ENCODE data around the gene JAKMIP1. TPM values are rescaled to one million over a fixed set of nuclear protein-coding genes. Genes with fewer than 3 reads are reported as not detected.

Gene JAKMIP1
- total RNA-seq, 4 donors from 2014 or later: 0.26 to 0.48 TPM; not detected in 2

DNA sequence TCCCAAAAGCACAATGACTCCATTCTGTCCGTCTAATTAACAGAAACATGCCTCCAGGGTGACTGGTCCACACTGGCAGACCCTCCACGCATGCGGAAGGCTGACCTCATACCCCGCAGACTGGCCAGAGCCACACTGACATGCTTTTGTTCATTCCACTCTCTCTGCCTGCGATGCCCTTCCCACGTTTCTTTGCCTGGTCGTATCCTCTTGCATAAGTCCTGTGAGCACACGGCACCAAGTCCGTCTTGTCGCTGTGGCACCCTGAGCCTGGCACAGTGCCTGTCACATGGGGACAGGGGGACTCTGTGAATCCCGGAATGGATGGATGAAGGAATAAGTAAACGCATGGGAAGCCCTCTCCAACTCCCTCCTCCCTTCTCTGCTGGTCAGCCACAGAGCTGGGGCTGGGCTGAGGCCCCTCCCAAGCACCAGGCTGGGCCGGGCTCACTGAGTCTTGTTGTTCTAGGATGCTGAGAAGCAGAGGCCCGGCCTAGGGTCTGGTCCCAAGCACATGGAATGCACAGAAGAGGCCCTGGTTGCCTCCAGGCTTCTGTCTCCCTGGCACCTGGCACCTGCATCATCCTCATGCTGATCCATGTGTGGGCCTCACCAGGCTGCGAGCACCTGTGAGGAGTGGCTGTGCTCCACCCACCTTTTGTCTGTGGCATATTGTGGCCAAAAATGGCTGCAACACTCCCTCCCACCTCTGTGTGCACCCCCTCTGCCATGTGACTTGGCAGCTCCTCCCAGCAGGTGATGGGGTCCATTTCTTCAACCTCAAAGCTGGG lies 143.2 kb downstream of the JAKMIP1 start:
- intact Hi-C loops (cut with DNase I; ENCODE audit: low total_unique reads): no loop called here
- Histone ChIP-seq H3K4me1 (no peaks in the 10 kb centered on the region), H3K27me3 (no peaks in the 10 kb centered on the region), H3K9me3 (peaks cover 0 to 18% of the 10 kb centered on the region in 2 donors), H3K36me3 (no peaks in the 10 kb centered on the region), H3K4me3 (no peak overlapping the region), H3K27ac (no peak overlapping the region)
- DNase-seq: no peak
- TF ChIP-seq, protein P1, sequence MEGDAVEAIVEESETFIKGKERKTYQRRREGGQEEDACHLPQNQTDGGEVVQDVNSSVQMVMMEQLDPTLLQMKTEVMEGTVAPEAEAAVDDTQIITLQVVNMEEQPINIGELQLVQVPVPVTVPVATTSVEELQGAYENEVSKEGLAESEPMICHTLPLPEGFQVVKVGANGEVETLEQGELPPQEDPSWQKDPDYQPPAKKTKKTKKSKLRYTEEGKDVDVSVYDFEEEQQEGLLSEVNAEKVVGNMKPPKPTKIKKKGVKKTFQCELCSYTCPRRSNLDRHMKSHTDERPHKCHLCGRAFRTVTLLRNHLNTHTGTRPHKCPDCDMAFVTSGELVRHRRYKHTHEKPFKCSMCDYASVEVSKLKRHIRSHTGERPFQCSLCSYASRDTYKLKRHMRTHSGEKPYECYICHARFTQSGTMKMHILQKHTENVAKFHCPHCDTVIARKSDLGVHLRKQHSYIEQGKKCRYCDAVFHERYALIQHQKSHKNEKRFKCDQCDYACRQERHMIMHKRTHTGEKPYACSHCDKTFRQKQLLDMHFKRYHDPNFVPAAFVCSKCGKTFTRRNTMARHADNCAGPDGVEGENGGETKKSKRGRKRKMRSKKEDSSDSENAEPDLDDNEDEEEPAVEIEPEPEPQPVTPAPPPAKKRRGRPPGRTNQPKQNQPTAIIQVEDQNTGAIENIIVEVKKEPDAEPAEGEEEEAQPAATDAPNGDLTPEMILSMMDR (IDR thresholded peaks at IDR 0.05): no peak
- no peak for TF ChIP-seq POLR2A (IDR thresholded peaks at IDR 0.05)

DNA sequence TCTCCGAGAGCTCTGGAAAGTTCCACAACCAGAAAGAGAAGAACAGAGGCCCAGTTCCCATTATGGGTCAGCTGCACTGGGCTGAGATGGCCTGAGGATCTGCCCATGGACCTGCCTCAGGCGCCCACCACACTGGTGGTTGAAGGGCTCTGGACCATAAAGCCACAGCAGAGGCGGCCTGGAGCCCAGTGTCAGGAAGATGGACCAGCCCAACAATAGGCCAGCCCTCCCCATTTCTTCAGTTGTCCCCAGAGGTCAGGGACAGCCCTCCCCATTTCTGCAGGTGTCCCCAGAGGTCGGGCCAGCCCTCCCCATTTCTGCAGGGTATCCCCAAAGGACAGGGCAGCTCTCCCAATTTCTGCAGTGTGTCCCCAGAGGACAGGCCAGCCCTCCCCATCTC lies 144.9 kb downstream of the JAKMIP1 start:
- Histone ChIP-seq H3K4me1 (no peaks in the 10 kb centered on the region), H3K36me3 (no peaks in the 10 kb centered on the region), H3K9me3 (peaks cover 0 to 18% of the 10 kb centered on the region in 2 donors), H3K4me3 (no peak overlapping the region), H3K27ac (no peak overlapping the region), H3K27me3 (no peaks in the 10 kb centered on the region)
- DNase-seq: no peak
- TF ChIP-seq, protein P1 (IDR thresholded peaks at IDR 0.05): no peak
- no peak for TF ChIP-seq POLR2A (IDR thresholded peaks at IDR 0.05)
- intact Hi-C loops (cut with DNase I; ENCODE audit: low total_unique reads): no loop called here

DNA sequence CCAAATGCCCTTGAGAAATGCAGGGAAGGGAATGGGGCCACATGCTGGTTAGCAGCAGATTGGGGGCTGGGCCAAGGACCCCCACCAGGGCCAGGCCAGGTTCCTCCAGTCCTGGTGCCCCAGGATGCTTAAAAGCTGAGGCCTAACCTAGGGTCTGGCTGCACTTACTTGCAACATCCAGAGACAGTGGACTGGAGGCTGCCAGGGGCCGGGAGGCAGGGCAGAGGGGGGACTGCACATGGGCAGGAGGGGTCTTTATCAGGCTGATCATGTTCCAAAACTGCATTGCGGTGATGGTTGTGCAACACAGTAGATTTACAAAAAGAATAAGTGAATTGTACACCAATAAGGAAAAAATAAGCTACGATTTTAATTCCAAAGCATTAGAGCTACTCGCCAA lies 145.3 kb downstream of the JAKMIP1 start:
- no peak overlapping the region for H3K4me3 ChIP-seq
- no peak overlapping the region for H3K27ac ChIP-seq
- TF ChIP-seq POLR2A (IDR thresholded peaks at IDR 0.05): no peak
- TF ChIP-seq, protein P1 (IDR thresholded peaks at IDR 0.05): no peak
- H3K9me3 ChIP-seq: peaks cover 0 to 18% of the 10 kb centered on the region in 2 donors
- H3K4me1 ChIP-seq: no peaks in the 10 kb centered on the region
- H3K36me3 ChIP-seq: no peaks in the 10 kb centered on the region
- DNase-seq: no peak
- intact Hi-C loops (cut with DNase I; ENCODE audit: low total_unique reads): no loop called here
- H3K27me3 ChIP-seq: no peaks in the 10 kb centered on the region

DNA sequence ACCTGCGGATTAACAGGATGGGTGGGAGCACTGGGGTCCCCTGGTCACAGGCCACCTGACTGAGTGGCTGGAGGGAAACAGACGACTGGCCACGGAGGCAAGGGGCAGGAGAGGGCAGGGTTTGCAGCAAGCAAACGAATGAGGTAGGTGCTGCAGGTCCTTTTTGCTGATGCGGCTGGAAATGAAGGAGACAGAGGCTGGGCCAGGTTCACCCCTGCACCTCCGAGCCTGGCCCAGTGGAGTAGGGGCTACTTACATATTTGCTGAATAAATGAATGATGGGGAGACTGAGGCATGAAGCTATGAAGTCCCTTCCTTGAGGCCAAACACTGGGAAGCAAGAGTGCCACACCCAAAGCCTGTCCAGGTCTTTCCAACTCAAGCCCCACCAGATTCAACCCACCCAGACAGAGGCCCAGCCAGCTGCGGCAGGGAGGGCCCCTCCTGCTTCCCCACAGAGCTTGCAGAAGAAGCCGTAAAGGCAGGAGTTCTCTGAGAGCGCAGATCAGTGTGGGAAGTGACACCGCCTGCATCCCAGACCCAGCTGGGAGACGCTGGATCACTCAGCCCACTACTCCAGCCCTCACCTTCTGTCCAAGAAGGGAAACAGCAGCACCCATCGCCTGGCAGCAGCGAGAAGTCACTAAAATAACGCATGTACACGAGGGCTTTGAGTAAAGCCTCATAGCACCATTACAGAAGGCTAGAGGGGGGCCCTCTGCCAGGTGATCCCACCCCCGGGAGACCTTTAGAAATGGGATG lies 146.0 kb downstream of the JAKMIP1 start:
- no peak for DNase-seq
- Histone ChIP-seq H3K27me3 (no peaks in the 10 kb centered on the region), H3K4me1 (no peaks in the 10 kb centered on the region), H3K9me3 (peaks cover 0 to 14% of the 10 kb centered on the region in 2 donors), H3K36me3 (no peaks in the 10 kb centered on the region), H3K4me3 (no peak overlapping the region), H3K27ac (no peak overlapping the region)
- TF ChIP-seq, protein P1 (IDR thresholded peaks at IDR 0.05): no peak
- TF ChIP-seq POLR2A (IDR thresholded peaks at IDR 0.05): no peak
- intact Hi-C loops (cut with DNase I; ENCODE audit: low total_unique reads): no loop called here

DNA sequence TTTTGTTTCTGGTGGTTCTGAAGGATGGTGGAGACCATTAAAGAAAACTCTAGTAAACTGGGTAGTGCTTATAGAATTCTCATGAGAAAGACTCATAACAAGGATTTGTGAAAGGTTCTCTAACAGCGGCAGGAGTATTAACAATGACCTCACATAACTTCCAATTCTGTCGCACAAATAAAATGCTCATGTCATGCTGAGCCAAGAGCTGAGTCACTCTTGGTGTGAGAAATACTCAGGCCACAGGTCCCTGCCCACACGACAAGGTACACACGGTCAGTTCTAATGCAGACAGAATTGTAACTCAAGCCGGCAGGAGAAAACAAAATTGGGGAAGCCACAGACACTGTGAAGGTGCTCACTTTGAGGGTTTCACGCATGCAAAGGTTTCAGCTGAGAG lies 147.7 kb downstream of the JAKMIP1 start:
- no peaks in the 10 kb centered on the region for H3K36me3 ChIP-seq
- no peak for DNase-seq
- H3K4me3 ChIP-seq: no peak overlapping the region
- TF ChIP-seq, protein P1 (IDR thresholded peaks at IDR 0.05): no peak
- TF ChIP-seq POLR2A (IDR thresholded peaks at IDR 0.05): no peak
- no peaks in the 10 kb centered on the region for H3K27me3 ChIP-seq
- H3K27ac ChIP-seq: no peak overlapping the region
- H3K4me1 ChIP-seq: no peaks in the 10 kb centered on the region
- H3K9me3 ChIP-seq: peaks cover 0 to under 1% of the 10 kb centered on the region in 2 donors
- intact Hi-C loops (cut with DNase I; ENCODE audit: low total_unique reads): no loop called here
